ENCODE measurements around the gene HSD3B2.

HSD3B2 gene

GRCh38 chr1:119390526-119390925 lies 24.4 kb upstream of the HSD3B2 start:
- TF ChIP-seq, protein P1, sequence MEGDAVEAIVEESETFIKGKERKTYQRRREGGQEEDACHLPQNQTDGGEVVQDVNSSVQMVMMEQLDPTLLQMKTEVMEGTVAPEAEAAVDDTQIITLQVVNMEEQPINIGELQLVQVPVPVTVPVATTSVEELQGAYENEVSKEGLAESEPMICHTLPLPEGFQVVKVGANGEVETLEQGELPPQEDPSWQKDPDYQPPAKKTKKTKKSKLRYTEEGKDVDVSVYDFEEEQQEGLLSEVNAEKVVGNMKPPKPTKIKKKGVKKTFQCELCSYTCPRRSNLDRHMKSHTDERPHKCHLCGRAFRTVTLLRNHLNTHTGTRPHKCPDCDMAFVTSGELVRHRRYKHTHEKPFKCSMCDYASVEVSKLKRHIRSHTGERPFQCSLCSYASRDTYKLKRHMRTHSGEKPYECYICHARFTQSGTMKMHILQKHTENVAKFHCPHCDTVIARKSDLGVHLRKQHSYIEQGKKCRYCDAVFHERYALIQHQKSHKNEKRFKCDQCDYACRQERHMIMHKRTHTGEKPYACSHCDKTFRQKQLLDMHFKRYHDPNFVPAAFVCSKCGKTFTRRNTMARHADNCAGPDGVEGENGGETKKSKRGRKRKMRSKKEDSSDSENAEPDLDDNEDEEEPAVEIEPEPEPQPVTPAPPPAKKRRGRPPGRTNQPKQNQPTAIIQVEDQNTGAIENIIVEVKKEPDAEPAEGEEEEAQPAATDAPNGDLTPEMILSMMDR (IDR thresholded peaks at IDR 0.05; ENCODE audit: borderline replicate concordance, control extremely low read depth, extremely low read depth, insufficient read depth, missing control alignments), result no peak
- in situ Hi-C loops (cut with MboI; ENCODE audit: low sequenced_read_pairs, unreplicated experiment), result no loop called here

GRCh38 chr1:119391749-119392148 lies 23.2 kb upstream of the HSD3B2 start:
- TF ChIP-seq, protein P1 (IDR thresholded peaks at IDR 0.05; ENCODE audit: borderline replicate concordance, control extremely low read depth, extremely low read depth, insufficient read depth, missing control alignments), result no peak
- in situ Hi-C loops (cut with MboI; ENCODE audit: low sequenced_read_pairs, unreplicated experiment), result no loop called here
- DNase-seq (ENCODE audit: low spot score), result no peak

More at GRCh38 chr1:119390526-119390925, 24.4 kb upstream of the HSD3B2 start:
- no peak for DNase-seq (ENCODE audit: low spot score)

DNA sequence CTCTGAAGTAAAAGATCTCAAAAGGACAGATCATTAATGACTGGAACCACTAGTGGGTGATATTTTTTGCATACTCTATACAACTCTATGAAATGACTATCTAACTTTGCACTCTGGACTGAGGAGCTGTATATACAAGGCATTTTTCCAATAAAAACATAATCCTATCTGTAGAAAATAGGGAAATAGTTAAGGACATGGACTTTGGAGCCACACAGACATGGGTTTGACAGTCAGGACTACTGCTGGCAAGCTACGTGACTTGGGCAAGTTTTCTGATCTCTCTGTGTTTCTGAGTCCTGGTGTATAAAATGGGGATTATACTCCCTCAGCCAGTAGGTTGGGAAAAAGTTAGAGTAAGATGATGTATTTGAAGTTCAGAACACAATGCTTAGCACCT lies 20.9 kb upstream of the HSD3B2 start:
- TF ChIP-seq, protein P1 (IDR thresholded peaks at IDR 0.05; ENCODE audit: borderline replicate concordance, control extremely low read depth, extremely low read depth, insufficient read depth, missing control alignments), result no peak
- no peak for DNase-seq (ENCODE audit: low spot score)

DNA sequence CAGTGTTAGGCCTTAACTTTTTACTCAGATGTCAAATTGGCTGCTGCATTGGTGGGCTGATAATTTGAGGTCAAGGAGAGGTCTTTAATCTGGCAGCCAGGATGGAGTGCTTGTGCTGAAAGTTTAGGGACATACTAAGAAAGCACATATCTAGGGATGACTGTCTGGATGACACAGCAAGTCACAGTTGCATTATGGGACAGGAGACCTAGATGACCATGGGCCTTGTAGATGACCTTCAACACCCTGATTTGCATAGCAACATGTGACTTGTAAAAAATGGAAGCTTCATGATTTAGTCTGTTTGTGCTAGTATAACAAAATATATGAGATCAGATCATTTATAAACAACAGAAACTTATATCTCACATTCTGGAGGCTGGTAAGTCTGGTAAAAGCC lies 18.0 kb upstream of the HSD3B2 start:
- DNase-seq (ENCODE audit: low spot score), result no peak
- in situ Hi-C loops (cut with MboI; ENCODE audit: low sequenced_read_pairs, unreplicated experiment), result no loop called here
- TF ChIP-seq, protein P1 (IDR thresholded peaks at IDR 0.05; ENCODE audit: borderline replicate concordance, control extremely low read depth, extremely low read depth, insufficient read depth, missing control alignments), result no peak

More for the DNA sequence above, 20.9 kb upstream of the HSD3B2 start:
- in situ Hi-C loops (cut with MboI; ENCODE audit: low sequenced_read_pairs, unreplicated experiment), result no loop called here

DNA sequence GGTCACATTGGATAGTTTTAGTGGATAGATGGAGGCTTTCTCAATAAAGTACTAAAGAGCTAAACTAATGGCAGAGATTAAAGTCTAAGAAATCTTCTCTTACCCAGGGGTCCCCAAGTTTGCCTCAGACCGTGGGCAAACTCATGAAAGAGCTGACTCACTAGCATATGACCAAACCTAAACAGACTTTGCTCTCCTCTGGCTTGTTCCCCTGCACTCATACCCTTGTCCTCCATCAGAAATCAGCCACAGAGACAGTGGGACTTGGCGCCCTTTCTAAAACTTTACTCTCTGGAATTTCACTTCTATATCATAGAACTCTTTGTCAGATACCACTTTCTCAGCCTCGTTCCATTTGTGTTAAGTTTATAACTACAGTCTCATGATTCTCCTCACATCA lies 17.0 kb upstream of the HSD3B2 start:
- in situ Hi-C loops (cut with MboI; ENCODE audit: low sequenced_read_pairs, unreplicated experiment), result no loop called here
- DNase-seq (ENCODE audit: low spot score), result no peak
- TF ChIP-seq, protein P1 (IDR thresholded peaks at IDR 0.05; ENCODE audit: borderline replicate concordance, control extremely low read depth, extremely low read depth, insufficient read depth, missing control alignments), result no peak

DNA sequence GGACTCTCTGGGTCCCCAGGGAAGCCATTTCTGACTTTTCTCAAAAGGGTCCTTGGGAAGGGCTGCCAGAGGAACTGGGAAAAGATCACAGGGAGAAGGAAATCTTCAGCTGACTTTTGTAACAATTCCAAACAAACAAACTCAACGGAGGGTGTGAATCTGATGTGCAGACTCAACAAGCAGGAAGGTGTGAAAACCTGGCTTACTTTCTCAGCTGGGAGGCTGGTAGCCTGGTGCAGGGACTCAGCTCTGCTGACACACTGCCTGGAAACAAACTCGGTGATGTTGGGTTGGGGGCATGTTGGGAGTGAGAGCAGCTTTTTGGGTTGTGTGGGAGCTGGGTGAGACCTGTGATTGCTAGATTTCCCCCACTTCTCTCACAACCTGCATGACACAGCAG lies 10.2 kb upstream of the HSD3B2 start:
- DNase-seq (ENCODE audit: low spot score), result no peak
- TF ChIP-seq, protein P1 (IDR thresholded peaks at IDR 0.05; ENCODE audit: borderline replicate concordance, control extremely low read depth, extremely low read depth, insufficient read depth, missing control alignments), result no peak
- in situ Hi-C loops (cut with MboI; ENCODE audit: low sequenced_read_pairs, unreplicated experiment), result no loop called here

DNA sequence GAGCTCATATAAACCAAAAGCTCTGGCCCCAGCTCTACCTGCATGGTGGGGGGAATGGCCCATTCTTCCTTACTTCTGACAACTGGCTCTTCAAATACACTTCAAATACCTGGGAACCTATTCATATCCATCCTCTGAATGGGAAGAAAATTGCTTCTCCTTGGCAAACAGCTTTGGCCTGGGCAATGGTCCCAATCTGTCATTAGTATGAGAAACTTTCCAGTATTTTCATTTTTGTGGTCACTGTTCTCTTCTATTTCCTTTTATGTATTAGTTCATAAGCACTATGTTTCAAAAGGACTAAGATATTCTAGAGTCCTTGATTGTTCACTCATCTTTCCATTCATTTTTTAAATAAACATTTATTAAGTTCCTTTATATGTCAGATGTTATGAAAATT lies 5.2 kb upstream of the HSD3B2 start:
- in situ Hi-C loops (cut with MboI; ENCODE audit: low sequenced_read_pairs, unreplicated experiment), result no loop called here
- TF ChIP-seq, protein P1 (IDR thresholded peaks at IDR 0.05; ENCODE audit: borderline replicate concordance, control extremely low read depth, extremely low read depth, insufficient read depth, missing control alignments), result no peak
- no peak for DNase-seq (ENCODE audit: low spot score)

All from GM13976 (cell line).